ENCODE data around the gene C11orf98.

C11orf98 gene

GRCh38 chr11:62615521-62615920 is 49.5 kb downstream of the C11orf98 start:
- no peak overlapping the region for H3K4me3 ChIP-seq (ENCODE audit: low read depth, low read length)
- TF ChIP-seq, protein P1, sequence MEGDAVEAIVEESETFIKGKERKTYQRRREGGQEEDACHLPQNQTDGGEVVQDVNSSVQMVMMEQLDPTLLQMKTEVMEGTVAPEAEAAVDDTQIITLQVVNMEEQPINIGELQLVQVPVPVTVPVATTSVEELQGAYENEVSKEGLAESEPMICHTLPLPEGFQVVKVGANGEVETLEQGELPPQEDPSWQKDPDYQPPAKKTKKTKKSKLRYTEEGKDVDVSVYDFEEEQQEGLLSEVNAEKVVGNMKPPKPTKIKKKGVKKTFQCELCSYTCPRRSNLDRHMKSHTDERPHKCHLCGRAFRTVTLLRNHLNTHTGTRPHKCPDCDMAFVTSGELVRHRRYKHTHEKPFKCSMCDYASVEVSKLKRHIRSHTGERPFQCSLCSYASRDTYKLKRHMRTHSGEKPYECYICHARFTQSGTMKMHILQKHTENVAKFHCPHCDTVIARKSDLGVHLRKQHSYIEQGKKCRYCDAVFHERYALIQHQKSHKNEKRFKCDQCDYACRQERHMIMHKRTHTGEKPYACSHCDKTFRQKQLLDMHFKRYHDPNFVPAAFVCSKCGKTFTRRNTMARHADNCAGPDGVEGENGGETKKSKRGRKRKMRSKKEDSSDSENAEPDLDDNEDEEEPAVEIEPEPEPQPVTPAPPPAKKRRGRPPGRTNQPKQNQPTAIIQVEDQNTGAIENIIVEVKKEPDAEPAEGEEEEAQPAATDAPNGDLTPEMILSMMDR (IDR thresholded peaks at IDR 0.05; ENCODE audit: low read depth, low read length, missing control alignments): no peak
- no peak for DNase-seq (ENCODE audit: low read depth)

GRCh38 chr11:62614275-62614674 is 50.7 kb downstream of the C11orf98 start:
- TF ChIP-seq, protein P1 (IDR thresholded peaks at IDR 0.05; ENCODE audit: low read depth, low read length, missing control alignments): no peak
- DNase-seq (ENCODE audit: low read depth): no peak
- H3K4me3 ChIP-seq (ENCODE audit: low read depth, low read length): no peak overlapping the region

- DNase-seq (ENCODE audit: low read depth): no peak
- TF ChIP-seq, protein P1 (IDR thresholded peaks at IDR 0.05; ENCODE audit: low read depth, low read length, missing control alignments): no peak
- H3K4me3 ChIP-seq (ENCODE audit: low read depth, low read length): no peak overlapping the region
Measured at GRCh38 chr11:62613291-62613778, 51.7 kb downstream of the C11orf98 start.
